ENCODE data around the gene DOCK9.

The DOCK9 gene

GRCh38 chr13:98796191-98796590, 181.7 kb downstream of the DOCK9 start:
- no peak for DNase-seq (ENCODE audit: low spot score)

DNA sequence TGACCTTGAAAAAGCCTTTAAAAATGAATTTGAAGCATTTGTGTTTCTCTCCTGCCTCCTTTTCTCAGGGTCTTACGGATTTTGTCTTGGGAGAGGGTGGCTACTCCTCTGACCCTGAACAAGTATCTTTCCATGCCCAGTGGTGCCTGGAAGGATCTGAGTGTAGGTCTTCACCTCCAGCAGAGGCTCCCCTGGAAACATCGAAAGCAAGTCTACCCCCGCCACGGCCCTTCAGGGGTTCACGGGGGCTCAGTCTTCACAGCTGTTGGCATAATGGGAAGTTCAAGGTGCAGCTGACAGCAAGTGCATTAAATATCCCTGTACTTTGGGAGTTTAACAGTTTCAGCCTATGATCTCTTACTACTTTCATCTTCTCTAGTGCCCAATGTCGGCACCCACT, 182.6 kb downstream of the DOCK9 start:
- DNase-seq (ENCODE audit: low spot score), result no peak

DNA sequence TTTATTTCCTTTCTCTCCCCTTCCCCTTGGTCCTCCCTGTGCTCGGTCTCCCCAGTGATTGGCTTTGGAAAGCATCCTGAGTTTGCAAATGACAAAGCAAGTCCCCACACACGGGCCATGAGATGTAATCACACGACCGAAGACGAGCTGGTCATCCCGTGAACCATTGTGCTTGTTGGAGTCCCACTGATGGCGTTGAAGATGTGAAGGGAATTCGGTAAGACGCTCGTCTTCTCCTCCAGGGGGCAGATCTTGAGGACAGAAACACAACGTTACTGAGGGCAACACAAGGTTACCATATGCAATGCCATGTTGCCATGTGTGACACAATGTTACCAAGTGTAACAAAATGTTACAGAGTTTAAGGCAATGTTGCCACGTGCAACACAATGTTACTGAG, 183.4 kb downstream of the DOCK9 start:
- no peak for DNase-seq (ENCODE audit: low spot score)

DNA sequence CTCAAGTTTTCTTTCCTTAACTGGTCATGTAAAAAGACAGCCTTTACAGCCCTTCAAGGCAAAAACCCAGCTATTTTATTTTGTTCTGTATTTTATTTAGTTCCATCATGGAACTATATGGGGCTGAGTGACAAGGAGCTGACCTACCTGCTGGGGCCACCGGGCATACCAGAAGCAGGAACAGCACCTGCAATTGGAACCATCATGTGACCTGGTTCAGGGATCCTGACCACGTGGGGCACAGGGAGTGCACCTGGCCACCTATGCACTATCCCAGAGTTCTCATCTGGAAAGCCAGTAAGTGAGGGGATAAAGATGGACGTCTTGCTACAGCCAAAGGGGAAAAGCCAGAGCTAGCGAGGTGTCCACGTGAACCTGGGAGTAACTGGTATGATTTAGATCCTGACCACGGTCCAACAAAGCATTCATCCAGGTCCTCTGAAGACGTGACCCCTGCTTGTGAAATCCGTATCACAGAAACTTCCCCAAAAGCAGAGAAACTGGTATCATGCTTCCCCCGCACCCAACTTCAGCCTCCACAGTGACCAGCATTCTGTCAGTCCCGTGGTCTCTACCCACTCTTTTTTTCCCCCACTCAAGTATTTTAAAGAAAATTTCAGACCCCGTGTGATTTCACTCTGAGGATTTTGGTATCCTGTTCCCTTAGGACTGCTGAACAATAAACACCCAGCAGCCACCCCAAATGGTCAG, 184.9 kb downstream of the DOCK9 start:
- no peak for DNase-seq (ENCODE audit: low spot score)

DNA sequence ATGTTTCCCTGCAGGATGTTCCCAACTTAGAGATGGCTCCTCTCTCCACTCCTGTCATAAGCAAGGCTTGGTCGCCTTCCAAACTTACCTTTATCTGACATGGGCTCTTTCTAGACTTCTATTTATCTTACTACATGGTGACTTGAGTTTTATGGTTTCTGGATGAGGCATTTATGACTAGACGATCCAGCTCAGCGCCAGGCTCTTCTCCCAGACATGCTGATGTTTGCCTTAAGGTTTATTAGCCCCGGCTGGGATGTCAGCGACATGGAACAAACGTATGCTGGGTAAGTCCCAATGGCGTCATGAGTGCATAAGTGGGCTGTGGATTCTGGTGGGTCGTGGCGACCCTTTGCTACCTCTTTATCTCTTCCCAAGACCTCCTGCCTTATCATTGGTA, 185.5 kb downstream of the DOCK9 start:
- no peak for DNase-seq (ENCODE audit: low spot score)

- DNase-seq (ENCODE audit: low spot score), result no peak
These were observed 186.3 kb downstream of the DOCK9 start for GRCh38 chr13:98791611-98792010.

DNA sequence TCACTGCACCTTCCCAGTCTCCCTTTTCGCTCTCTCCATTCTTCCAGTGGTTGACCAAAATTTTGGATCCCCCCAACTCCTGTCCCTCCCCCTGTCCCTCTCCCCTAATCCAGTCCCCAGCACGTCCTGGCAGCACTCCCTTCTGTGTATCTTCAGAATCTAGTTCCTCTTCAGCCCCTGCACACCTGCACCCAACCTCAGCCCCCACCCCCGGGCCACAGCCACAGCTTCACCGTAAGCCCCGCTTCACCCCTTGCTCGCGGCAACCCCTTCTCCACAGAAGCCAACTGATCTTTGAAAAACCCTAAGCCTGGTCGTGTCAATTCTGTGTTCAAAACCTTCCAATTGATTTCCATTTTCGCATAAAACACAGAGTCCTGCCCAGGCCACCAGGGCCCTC, 189.9 kb downstream of the DOCK9 start:
- no peak for DNase-seq (ENCODE audit: low spot score)

DNA sequence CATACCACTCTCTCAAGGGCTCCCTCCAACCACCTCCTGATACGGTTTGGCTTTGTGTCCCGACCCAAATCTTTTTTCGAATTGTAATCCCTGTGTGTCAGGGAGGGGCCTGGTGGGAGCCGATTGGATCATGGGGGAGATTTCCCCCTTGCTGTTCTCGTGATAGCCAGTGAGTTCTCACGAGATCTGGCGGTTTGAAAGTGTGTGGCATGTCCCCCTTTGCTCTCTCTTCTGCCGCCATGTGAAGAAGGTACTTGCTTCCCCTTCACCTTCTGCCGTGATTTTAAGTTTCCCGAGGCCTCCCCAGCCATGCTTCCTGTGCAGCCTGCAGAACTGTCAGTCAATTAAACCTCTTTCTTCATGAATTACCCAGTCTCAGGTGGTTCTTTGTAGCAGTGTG, 190.7 kb downstream of the DOCK9 start:
- DNase-seq (ENCODE audit: low spot score), result no peak

DNA sequence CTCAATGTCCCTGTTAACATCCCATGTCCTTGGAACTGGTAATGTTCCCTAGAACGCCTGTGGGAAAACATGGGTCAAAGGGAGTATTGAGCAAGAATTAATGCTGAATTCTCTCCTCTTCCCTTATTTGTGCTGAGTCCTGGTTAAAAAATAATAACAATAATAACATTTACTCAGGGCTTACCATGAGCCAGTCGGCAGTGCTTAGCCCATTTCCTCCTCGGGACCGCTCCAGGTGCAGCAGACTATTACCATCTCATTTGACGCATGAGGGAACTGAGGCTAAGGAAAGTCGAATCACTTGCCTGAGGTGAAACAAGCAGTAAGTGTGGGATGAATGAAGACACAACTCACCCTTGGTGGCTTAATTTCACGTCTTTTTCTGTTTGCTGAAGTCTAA, 191.8 kb downstream of the DOCK9 start:
- DNase-seq (ENCODE audit: low spot score), result no peak

GRCh38 chr13:98785405-98785804, 192.5 kb downstream of the DOCK9 start:
- no peak for DNase-seq (ENCODE audit: low spot score)

GRCh38 chr13:98784666-98785065, 193.2 kb downstream of the DOCK9 start:
- DNase-seq (ENCODE audit: low spot score), result no peak

DNA sequence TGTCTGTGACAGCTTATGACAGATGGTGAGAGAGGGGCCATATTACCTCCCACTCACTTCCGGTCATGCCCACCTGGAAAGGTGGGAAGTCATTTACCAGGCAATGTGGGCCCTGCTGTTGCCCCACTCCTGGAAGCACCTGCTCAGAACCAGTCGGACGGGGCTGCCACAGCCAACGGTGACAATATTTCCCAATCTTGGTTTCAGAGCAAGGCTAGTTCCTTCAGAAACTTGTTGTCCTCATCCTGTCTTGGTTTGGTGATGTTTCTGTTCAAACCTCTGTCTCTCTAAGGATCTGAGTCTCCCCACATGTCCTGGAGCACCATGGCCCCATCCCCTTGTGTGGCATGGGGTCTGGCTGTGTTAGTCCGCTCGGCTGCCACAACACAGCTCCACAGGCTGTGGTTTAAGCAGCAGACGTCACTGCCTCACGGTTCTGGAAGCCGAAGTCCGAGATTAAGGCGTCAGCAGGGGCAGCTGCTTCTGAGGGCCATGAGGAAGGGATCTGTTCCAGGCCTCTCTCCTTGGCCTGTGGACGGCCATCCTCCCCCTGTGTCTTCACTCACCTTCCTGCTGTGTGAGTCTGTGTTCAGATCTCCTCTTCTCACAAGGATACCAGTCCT, 193.9 kb downstream of the DOCK9 start:
- no peak for DNase-seq (ENCODE audit: low spot score)

GRCh38 chr13:98782654-98783053, 195.2 kb downstream of the DOCK9 start:
- no peak for DNase-seq (ENCODE audit: low spot score)

DNA sequence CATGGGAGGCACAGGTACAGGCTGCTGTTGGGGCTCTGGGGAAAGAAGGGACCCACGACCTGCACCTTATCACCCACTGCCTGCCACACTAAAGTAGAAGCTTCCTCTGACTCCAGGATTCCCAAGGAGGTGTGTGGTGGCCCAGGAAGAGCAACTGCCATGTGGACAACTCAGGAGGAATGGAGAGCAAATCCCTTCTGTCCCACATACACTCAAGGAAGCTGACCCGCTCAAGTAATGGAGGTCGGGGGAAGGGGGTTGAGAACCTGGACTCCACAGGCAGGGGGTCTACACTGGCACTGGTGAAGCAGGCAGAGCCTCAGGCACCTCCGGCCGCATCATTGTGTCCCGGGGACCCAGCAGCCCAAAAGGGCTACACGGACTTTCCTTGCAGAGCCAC, 196.0 kb downstream of the DOCK9 start:
- no peak for DNase-seq (ENCODE audit: low spot score)

GRCh38 chr13:98781470-98781869, 196.4 kb downstream of the DOCK9 start:
- no peak for DNase-seq (ENCODE audit: low spot score)

GRCh38 chr13:98781045-98781444, 196.8 kb downstream of the DOCK9 start:
- no peak for DNase-seq (ENCODE audit: low spot score)

GRCh38 chr13:98780451-98780850, 197.4 kb downstream of the DOCK9 start:
- DNase-seq (ENCODE audit: low spot score), result no peak

DNA sequence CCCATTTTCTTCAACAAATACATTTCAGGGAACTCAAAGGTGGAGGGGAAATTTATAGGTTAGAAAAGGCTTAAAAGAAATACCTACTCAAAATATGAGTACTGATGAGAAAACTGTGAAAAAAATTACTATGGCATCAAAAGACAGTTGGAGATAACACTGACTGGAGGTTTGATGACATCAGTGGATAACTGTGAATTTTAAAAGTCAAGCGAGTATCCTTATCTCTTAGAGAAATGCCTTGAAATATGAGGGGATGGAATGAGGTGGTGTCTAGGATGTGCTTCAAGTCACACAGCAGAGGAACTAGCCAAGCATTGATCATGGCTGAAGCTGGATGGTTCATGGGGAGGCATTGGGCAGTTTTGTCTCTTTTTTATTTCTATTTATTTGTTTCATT, 198.2 kb downstream of the DOCK9 start:
- no peak for DNase-seq (ENCODE audit: low spot score)

DNA sequence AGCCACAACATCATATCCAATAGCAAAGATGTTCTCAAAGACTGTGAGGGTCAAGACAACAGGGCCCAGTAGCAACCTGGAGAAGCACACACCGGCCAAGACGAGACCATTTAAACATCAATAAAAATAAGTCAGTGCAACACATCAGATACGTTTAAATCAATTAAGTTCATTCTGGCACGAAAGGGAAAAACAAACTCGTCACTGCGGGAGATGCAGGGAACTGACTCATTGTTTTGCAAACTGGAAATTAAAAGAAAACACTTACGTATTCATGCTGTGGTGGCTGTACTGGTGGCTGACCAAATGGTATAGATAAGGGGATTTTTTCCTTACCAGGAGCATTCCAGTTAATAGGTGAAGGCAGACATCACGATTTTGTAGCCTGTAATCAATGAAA, 199.1 kb downstream of the DOCK9 start:
- no peak for DNase-seq (ENCODE audit: low spot score)

GRCh38 chr13:98776644-98777043, 201.2 kb downstream of the DOCK9 start:
- no peak for DNase-seq (ENCODE audit: low spot score)

DNA sequence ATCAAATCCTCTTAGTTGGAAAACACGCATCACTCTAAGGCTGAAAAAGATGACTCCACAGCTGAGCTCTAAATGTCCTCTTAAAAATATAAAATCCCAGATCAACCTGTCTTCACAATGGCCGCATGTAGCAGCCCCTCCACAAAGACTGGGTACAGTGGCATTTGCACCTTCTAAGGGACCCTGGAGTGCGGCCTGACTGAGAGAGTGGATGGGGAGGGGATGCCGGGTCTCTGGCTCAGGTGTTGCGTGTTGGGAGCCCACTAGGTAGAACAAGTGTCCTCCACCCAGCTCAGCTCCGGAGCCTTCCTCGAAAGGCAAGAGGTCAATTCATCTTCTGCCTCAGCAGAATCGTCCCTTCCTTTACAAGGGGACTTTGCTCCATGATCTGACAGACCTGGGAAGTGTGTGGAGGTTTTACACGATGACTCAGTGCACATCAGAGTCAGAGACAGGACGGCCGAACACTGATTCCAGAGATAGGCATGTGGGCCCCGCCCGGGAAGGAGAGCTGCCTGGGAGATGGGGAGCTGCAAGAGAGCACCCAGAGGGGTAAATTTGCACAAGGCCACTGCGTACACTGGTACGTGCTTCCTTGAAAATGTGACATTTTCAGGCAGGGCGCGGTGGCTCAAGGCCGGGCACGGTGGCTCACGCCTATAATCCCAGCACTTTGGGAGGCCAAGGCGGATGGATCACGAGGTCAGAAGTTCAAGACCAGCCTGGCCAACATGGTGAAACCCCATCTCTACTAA, 201.8 kb downstream of the DOCK9 start:
- DNase-seq (ENCODE audit: low spot score), result peak; percentile 79

- no peak for DNase-seq (ENCODE audit: low spot score)
These were observed 202.5 kb downstream of the DOCK9 start for GRCh38 chr13:98775386-98775785.

- DNase-seq (ENCODE audit: low spot score), result no peak
These were observed 203.1 kb downstream of the DOCK9 start for GRCh38 chr13:98774776-98775175.

Measured in AG20443 (cell line).